HG02884 (cell line): Measurements from ENCODE around the gene PDE4D.
A peak's percentile ranks its signal among the peaks of the same experiment; 100 is the strongest.

Source experiments
- ATAC-seq: cut with Tn5 transposase; IDR thresholded peaks from one replicate; pipeline ENCODE4 v1.9.1; 2021; ENCODE audit warnings: mild to moderate bottlenecking, moderate library complexity; ENCODE audit not compliant: unreplicated experiment

The PDE4D gene

GRCh38 chr5:59134471-59135163, 758.9 kb downstream of the PDE4D start:
- ATAC-seq, result no peak

- ATAC-seq, result no peak
Measured at GRCh38 chr5:59133764-59134261, 759.7 kb downstream of the PDE4D start.

- no peak for ATAC-seq
Measured at GRCh38 chr5:59132131-59132530, 761.4 kb downstream of the PDE4D start.

- no peak for ATAC-seq
Measured at GRCh38 chr5:59130431-59130830, 763.1 kb downstream of the PDE4D start.

- ATAC-seq, result no peak
Measured at GRCh38 chr5:59128646-59129290, 764.8 kb downstream of the PDE4D start.

GRCh38 chr5:59126708-59127573, 766.6 kb downstream of the PDE4D start:
- ATAC-seq, result peak; percentile 6

GRCh38 chr5:59126016-59126707, 767.4 kb downstream of the PDE4D start:
- ATAC-seq, result no peak

GRCh38 chr5:59125011-59125961, 768.2 kb downstream of the PDE4D start:
- ATAC-seq, result no peak

- ATAC-seq, result peak; percentile 38
Measured at GRCh38 chr5:59123595-59124561, 769.6 kb downstream of the PDE4D start.

GRCh38 chr5:59119480-59119879, 774.0 kb downstream of the PDE4D start:
- ATAC-seq, result no peak

- ATAC-seq, result no peak
Measured at GRCh38 chr5:59117320-59117719, 776.2 kb downstream of the PDE4D start.

- ATAC-seq, result no peak
Measured at GRCh38 chr5:59116231-59116865, 777.2 kb downstream of the PDE4D start.

- ATAC-seq, result no peak
Measured at GRCh38 chr5:59115345-59115744, 778.2 kb downstream of the PDE4D start.

- ATAC-seq, result no peak
Measured at GRCh38 chr5:59109383-59109782, 784.1 kb downstream of the PDE4D start.

GRCh38 chr5:59107692-59108091, 785.8 kb downstream of the PDE4D start:
- no peak for ATAC-seq

GRCh38 chr5:59104400-59105127, 789.0 kb downstream of the PDE4D start:
- no peak for ATAC-seq

- ATAC-seq, result no peak
Measured at GRCh38 chr5:59103303-59103702, 790.2 kb downstream of the PDE4D start.
